Left kidney (tissue), 2 donors: Measurements from ENCODE around the gene SETD5. TPM values are rescaled to one million over a fixed set of nuclear protein-coding genes. Genes with fewer than 3 reads are reported as not detected.

Experiments
- DNase-seq: peaks from one replicate; pipeline ENCODE4 v3.0.0-alpha.2; 2013
- polyA plus RNA-seq: library from polyadenylated mRNA; unstranded; fragments of 120-200 nt; gene quantifications from one replicate; pipeline ENCODE4 v1.2.1, GENCODE V29; 2013; ENCODE audit not compliant: insufficient read length

The SETD5 gene
- polyA plus RNA-seq, 1 donor = 179 TPM

DNA sequence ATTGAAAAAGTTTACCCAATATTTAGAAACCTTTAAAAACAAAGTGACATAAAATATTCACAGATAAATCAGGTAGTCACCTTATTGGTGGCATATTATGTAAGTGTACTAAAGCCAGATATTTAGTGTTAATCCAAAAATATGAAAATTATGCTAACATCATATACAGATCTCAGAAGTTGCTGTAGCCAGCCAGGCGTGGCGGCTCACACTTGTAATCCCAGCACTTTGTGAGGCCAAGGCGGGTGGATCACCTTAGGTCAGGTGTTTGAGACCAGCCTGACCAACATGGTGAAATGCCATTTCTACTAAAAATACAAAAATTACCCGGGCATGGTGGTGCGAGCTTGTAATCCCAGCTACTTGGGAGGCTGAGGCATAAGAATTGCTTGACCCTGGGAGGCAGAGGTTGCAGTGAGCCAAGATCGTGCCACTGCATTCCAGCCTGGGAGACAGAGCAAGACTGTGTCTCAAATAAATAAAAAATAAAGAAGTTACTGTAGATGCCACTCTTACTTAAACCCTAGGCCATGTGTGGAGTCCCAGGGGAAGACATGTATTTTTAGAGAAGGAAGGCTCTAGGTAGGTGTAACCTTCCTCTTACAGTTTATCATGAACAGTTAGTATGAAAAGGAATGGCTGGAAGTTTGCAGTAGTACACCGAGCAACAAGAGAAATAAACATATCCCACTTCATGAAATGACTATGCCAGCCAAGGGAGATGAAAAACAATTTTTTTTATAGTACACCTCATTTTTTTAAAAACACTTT, 9.6 kb downstream of the SETD5 start:
- no peak for DNase-seq

DNA sequence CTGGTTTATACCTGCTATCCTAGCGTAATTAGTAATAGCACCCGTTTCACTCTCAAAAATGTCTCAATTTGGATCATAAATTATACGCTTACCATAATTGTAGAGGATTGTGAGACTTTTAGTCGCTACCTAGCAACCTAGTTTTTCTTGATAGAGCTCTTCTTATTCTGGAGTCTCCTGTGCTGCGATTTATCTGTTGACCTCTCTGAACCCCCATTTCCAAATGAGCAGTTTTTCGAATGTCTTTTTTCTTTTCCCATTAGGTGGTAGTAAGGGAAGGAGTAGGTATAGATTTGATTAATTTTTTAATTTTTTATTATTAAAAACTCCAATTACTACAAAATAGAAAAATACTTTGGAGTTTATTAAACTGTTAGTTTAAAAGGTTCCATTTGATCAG, 10.6 kb downstream of the SETD5 start:
- DNase-seq = no peak

DNA sequence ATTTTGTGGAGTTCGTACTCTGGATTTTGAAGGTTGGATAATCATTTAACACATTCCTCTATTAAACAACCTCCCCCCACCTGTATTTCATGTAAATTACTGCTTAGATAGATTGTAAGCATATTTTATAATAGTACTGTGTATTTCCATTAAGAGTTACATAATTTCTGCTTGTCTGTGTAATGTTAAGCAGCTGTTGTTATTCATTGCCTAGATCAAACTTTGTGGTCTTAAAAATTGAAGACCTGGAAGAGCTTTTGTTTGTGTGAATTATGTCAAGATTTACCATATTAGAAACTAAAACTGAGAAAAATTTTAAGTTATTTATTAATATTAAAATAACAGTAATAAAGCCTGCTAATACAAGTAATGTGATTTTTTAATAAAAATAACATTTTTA, 11.1 kb downstream of the SETD5 start:
- DNase-seq = no peak

DNA sequence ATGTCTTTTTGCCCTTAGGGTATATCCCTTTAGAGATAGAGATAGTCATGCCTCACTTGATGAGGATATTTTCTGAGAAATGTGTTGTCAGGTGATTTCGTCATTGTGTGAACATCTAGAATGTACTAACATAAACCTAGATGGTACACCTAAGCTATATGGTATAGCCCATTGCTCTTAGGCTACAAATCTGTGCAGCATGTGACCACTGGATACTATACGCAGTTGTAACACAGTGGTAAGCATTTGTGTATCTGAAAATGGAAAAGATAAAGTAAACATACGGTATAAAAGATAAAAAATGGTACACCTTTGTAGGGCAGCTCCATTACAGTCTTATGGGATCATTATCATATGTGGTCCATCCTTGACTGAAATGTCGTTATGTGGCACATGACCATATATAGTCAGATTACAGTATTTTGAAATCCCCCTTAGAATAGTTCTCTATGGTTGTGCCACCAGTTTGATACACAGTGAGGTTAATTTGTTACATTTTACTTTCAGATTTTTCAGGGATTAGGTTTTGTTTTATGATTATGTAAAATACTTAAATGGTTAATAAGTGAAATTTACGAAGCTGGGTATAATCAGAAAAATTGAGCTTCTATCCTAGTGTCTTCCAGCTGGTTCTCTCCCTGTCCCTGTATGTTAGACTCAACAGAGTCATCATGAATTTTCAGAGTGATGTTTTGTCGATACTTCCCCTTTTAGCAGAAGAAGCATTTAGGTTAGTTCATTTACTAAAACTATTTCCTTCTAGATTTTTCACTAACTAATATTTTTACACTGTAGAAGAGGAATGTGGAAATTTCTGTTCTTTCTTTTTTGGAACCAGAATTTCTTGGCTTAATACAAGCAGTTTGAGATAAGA, 12.8 kb downstream of the SETD5 start:
- no peak for DNase-seq

DNA sequence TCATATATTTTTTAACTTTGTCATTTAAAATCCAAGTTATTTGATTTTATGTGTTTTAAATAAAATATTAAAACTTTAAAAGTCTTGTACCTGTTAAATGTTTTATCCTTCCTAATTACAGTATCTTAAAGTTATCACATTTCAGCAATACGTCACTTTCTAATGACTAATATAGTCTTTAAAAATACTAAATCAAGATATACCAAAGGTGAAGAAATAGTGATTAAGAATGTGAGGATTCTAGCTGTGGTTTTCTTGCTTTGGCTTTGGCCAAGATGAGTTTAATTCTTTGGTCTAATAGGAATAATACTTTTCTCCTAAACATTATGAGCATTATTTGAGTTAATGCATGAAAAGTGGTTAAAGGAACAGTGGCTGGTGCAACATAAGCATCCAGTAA, 13.9 kb downstream of the SETD5 start:
- no peak for DNase-seq

DNA sequence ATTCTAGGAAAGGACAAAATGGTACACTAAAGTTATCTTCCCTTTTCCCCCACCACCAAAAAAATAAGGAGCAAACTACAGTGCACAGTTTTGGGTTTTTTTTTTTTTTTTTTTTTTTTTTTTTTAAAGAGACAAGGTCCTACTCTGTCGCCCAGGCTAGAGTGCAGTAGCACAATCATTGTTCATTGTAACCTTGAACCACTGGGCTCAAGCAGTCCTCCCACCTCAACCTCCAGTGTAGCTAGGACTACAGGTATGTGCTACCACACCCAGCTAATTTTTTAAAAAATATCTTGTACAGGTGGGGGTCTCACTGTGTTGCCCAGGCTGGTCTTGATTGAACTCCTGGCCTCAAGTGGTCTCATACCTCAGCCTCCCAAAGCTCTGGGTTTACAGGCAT, 14.9 kb downstream of the SETD5 start:
- no peak for DNase-seq

DNA sequence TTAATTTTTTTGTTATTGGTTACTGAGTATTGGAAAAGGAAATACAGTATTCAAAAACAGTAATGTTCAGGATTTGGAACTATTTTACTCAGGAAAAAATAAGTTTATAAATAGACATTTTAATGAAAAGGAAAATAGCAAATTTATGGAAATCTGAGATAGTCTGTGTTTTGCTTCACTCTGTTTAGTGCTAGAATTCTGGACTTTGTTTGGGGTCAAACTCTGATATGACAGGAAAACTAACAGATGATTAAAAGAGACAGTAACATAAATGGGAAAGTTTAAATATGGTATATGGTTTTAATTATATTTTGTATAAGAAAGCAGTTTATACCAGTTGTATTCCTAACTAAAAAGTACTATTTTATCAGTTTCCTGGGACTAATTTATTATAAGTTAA, 17.4 kb downstream of the SETD5 start:
- DNase-seq = no peak

DNA sequence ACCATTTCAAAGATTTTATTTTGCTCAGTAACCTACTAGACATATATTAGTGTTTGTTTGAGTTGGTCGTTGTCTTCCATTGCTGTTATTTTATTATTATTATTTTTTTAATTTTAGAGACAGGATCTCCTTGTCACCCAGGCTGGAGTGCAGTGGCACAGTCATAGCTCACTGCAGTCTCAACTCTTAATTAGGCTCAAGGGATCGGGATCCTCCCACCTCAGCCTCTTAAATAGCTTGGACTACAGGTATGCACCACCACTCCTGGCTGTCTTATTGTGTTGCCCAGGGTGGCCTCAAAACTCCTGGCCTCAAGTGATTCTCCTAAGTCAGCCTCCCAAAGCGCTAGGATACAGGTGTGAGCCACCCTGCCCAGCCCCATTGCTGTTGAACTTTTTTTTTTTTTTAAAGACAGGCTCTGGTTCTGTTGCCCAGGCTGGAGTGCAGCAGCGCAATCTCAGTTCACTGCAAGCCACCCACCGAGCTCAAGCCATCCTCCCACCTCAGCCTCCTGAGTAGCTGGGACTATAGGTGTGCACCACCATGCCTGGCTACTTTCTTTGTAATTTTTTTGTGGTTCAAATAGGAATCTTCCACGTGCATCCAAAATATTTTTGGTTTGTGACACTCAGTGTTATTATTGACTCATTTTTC, 18.2 kb downstream of the SETD5 start:
- DNase-seq = no peak

DNA sequence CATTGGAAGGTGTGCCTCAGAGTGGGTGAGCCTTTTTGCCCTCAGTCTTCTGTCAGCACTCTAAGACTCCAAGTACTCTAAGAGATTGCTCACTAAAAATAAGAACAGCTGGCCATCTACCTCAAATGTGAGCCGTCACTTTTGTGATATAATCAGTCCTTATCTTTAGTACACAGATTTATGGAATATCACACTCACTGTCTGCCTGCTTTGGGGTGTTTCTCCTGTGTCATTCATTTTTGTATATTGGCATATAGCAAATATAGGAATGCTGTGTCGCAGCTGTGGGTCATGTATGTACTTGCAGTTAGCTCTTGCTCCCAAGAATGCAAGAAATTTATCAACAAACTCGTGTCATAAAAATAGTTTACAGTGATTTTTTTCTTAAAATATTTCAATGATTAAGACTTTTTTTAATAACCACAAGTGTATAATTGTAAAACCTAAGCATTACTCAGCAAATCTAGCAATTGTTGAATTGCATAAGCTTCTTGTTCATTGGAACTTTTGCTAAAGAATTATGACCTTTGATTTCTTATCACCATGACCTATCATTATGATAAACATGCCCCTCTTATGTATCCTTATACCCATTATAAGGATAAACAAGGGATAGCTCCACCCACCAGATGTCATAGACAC, 18.8 kb downstream of the SETD5 start:
- DNase-seq = no peak

DNA sequence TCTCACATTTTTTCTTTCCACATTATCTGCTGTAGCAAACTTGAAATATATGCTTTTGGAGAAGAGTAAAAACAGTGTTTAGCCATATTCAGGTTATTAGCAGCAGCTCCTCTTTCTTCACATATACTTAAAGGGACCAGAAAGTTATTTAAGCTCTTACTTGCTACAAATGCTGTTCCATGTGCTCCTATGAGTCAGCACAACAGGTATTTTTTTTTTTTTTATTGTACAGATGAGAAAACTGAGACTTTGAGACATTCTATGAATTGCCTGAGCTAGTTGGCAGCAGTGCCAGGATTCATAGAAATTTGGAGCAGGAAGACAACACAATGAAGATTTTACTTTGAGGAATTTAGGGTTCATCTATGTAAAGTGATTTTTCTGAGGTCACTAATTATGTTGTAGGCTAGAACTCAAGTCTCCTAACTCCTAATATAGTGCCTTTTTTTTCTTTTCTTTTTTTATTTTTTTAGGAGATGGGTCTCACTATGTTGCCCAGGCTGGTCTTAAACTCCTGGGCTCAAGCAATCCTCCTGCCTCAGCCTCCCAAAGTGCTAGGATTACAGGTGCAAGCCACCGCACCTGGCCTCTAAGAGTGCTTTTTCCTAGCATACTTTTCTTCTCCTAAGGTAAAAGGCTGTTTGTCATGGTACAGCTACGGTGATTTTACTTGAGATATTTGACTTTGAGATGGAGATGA, 23.6 kb downstream of the SETD5 start:
- DNase-seq = no peak

DNA sequence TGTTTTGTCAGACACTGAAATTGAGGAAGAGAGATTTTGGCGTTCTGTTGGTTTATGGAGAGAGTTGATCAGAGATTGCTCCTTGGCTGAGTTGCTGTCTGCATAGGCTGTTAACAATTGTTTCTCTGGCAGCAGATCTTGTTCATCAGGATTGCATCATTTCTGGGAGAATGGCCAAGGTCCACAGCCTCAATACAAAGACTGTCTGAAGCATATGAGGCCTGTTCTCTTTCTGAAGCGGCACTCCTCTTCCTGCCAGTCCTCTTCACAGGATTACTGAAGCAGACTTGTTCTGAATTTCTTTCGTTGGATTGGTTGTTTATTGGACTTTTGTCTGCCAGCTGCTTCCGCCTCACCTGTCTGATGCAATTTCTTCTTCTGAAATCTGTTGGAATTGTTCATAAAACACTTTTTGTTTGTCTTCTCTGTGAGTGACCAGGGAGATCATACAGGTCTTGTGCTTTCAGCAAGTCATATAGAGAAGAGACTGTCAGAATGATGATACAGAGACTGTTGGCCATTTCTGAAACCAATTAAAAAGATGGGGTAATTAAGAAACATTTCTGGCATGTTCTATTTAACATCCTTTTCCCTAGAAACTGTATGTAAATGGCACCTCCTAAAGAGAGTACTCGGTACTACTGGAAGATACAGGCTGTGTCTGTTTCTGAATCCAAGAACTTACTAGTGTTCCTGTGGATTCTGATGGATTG, 25.5 kb downstream of the SETD5 start:
- DNase-seq = peak; percentile 88

DNA sequence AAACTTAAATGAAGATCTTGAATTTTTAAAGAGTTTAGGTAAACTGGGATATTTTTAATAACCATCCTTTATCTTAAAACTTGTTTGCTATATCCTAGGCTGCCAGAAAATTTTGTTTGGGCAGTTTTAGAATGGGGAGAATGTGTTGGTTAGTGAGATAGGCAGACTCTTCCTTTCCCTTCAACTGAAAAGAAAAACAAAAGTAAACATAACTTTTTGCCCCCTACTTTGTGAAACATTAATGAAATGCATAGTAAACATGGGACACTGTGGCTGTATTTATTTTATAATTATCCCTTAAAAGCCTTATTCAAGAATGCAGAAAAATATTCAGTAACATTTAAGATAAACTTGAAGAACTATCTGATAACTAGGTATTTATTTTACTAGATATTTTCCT, 31.0 kb downstream of the SETD5 start:
- DNase-seq = no peak

DNA sequence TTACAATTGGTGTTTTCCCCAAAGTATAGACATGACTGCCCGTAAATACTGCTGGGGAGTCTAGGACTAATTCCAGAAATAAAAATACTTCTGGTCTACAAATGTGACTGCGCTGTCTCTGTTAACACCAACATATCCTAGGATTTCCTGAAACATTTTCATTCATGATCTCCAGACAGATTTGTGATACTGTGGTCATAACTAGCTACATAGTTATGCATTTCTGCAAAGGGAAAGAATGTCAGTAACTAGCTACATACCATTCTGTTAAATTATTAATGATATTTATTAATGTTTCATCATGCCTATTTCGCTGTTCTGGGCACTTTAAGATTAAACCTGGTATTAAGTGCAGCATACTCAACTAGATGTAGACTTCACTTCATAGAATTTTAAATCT, 33.3 kb downstream of the SETD5 start:
- no peak for DNase-seq

DNA sequence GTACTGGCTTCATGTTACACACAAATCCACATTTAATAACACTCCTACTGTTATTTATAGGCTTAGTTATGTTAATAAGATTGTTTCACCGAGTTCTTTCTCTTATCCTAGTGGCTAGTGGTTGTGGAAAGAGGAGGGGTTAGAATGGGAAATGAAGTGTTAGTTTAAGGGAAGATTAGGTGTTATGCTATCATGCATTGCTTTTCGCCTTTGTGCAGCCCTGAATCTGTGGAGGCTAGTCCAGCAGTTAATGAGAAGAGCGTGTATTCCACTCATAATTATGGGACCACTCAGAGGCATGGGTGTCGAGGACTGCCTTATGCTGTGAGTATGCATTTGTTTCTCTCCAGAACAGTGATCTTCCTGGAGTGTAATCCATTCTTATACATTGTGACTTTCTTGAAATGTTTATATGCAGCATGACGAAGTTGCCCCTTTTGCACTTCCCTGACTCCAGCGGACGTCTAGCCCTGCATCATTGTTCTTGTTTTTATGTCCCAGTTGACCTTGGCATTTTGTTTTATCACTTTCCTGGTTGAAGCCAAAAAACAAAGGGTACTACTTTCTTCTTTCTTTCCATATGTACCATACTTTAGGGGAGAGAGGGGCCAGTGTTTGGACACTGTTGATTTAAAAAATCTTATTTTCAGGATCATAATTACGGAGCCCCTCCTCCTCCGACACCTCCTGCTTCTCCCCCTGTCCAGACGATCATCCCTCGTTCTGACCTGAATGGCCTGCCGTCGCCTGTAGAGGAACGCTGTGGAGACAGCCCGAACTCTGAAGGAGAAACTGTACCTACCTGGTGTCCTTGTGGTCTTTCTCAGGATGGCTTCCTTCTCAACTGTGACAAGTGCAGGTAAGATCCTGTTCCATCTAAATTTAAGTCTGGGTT, 36.5 kb downstream of the SETD5 start:
- no peak for DNase-seq

DNA sequence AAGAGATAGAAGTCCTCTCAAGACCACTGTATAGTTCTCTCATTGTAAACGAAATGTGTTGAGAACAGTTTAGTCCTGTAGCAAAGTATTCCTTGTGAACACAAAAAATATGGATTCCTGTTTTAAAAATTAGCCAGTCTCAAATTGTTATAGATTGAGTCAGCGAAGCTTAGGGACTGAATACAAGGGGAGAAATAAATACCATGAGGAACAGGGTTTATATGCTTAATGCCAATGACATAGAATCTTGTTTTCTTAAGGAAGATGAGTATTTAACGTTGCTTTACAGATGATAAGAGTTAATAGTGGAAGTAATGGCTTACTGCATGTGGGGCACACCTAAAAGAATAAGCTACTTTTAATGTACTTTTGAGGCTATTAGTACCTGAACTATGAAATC, 37.9 kb downstream of the SETD5 start:
- DNase-seq = no peak

DNA sequence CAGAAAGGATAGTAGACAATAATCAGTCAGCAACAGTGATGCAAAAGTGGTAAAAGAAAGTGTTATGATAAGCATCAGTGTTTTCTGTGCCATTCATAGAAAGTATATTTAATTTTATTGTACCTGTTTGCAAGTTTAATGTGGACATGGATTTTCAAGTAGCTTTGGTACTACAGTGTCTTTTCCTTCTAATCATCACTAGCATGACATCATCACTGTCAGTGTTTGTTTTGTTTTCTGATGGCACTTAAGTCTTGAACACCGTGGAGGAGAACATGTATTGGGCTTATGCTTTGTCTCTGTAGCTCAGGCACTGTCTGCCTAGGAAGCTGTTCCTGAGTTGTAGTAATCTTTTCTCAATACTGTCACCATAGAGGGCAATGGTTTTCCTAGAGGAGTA, 41.9 kb downstream of the SETD5 start:
- no peak for DNase-seq

DNA sequence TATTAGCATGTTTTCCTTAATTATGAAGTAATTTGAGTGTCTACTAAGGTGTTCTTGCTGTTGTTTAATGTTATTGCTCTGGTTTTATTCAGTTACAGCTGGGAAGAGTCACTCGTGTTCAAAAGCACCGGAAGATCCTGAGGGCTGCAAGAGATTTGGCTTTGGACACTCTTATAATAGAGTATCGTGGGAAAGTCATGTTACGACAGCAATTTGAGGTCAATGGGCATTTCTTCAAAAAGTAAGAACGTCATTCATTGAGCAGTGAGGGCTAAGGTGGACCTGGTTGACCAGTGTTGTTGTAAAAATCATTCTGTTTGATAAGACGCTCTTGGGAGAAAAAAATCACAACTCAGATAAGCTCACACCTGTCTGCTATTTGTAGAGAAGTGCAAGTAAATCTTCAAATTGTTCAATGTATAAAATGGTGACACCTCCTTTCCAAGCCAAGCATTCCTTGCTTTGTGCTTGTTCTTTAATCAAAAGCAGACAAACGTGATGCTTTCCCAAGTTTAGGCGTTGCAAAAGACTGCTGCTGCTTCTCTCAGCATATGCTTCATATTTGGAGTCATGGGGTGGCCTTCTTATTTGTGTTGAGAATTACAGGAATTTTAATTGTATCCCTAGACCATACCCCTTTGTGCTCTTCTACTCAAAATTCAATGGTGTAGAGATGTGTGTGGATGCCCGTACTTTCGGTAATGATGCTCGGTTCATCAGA, 44.2 kb downstream of the SETD5 start:
- no peak for DNase-seq

DNA sequence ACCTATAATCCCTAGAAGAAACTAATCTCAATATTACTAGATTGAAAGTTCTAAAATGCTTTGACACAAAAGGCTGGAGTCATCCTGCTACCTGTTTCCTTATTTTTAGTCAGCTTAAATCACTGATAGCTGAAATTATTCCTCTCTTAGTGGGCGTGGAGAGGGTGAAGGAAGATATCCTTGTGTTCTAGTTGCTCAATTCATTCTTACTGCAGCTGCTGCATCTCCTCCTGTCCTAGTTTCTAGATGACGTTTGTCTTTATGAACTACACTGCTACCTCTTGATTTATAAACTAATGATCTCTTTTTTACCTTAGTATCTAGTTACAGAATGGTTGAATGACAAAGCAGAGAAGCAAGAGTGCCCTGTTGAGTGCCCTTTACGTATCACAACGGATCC, 50.7 kb downstream of the SETD5 start:
- no peak for DNase-seq

DNA sequence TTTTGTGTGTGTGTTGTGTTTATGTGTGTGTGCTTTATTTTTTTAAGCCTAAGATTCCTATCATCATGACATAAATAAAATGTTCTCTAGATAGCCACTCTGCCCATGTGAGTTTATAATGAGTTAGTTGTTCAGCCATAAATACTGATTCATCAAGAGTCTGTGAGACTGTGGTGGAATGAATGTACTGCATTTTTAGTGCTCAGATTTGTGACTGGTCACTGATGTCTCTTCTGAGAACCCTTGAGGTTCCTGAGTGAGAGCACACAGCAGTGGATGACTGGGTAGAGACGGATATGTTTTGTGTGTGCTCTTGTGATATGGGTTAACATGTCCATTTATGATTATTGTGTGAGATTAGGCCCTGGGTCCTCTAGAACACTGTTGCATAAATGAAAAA, 51.2 kb downstream of the SETD5 start:
- DNase-seq = no peak

DNA sequence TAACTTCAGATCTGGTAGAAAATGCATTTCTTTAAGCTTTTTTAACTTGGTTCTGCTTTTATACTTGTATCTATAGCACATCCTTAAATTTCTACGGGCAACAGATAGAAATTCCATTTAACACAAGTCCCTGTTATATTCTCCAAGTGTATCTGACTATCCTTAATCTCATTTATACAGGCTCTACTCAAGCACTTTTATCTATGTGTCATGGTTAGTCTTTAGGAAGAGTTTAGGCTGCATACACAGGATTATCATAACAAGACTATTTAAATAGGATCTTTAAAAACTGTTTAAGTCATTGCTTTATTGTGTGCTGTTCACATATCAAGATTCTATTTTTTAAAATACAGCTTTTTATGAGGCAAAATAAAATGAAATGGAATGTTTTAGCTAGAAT, 52.7 kb downstream of the SETD5 start:
- DNase-seq = no peak
